HG03439 (cell line): Measurements from ENCODE around the gene SELENOM.
"Not testable (repeated sequence)": the region's sequence is repeated elsewhere in the genome, so short reads cannot be mapped to it uniquely, and the experiment has no call there.

Source experiments
- ATAC-seq: cut with Tn5 transposase; IDR thresholded peaks from one replicate; pipeline ENCODE4 v1.9.1; 2021; ENCODE audit warnings: mild to moderate bottlenecking, moderate library complexity; ENCODE audit not compliant: unreplicated experiment

Gene SELENOM

DNA sequence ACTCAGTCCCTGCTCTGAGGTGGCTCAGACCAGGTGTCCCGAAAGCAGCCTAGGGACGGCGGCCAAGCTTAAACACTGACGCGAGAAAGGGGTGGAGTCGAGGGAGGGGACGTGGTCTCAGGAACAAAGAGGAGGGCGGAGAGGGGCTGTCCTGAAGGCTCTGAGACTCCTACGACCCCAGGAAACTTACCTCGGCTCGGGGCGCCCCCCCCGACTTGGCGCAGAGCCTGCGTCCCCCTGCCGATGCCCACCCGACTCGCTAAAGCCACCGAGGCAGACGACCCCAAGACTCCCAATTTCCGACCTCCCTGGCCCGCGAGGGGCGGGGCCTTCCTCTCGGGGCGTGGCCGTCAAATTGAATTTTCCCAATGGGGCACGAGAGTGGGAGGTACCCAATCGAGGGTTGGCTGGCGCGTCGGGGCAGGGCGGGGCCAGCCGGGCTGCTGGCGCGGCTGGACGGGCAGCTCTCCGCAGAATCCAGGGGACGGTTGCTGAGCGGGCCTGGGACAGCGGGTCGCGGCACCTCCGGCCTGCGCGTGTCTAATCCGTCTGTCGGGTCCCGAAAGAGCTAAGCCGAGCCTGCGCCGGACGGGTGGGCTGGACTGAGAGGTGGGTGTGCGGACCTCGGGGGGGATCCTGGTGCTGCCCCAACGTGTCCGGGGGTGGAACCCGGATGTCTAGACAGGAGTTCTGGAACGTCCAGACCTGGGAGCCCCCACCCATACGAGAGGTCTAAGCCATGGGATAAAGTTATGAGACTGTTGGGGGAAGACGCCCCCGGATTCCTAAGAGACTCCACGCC is 26.3 kb downstream of the SELENOM start, which contains the start of gene SMTN:
Gene SMTN, plus strand, starts transcription at position 471 of the 802 bp plus-strand sequence. CDS start 1,941 bp downstream, outside the sequence.
- ATAC-seq = peak; percentile 56

DNA sequence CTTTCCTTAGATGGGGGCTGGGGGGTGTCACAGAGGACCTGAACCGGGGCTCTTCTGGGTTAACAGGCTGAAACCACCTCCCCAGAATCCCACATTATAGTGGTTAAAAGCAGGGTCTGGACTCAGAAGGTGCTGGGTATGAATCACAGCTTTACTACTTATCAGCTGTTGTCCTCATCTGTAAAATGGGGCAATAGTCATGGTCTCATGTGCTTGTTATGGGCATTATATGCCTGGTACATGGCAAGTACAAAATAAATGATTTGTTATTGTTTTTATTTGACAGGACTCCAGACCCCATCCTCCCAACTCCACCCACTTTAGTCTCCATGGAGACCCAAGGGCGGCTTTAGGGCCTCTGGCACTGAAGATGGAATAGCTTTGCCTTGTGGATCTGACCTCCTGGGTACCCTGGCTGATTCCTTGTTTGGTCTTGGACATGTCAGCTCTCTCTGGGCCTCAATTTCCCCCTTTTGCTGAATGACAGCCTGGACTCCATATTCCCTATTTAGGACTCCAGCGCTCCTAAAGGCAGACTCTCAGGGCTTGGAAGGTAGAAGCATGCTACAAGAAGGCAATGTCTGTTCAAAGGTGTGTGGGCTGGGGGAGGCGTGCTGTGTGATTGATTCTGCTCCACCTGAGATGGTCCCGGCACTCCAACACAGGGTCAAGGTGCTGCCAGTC is 27.1 kb downstream of the SELENOM start:
- no peak for ATAC-seq

DNA sequence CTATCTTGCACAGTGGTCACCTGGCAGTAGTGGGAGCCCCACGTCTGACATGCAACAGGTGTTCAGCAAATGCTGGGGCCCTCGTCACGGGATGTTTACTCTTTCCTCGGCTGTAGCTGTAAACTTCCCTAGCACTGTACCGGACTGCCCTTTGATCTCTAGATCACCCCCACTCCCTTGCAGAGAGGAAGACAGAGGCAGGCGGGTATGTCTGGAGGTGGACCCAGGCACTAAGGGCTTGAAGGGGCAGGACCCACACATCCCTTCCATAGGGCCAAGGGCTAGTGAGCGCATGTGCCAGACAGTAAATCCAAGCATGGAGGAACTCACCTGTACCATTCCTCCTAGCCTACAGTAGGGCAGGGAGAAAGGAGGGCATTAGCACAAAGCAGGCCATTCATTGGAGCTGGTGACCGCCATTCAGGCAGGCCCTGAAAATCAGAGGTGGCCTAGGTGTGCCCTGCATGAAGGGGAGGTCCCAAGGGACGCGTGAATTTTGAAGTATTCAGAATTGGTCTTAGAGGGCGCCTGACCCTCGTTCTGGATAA is 28.2 kb downstream of the SELENOM start:
- ATAC-seq = no peak

GRCh38 chr22:31078389-31078788 is 29.0 kb downstream of the SELENOM start:
- not testable (repeated sequence) for ATAC-seq

DNA sequence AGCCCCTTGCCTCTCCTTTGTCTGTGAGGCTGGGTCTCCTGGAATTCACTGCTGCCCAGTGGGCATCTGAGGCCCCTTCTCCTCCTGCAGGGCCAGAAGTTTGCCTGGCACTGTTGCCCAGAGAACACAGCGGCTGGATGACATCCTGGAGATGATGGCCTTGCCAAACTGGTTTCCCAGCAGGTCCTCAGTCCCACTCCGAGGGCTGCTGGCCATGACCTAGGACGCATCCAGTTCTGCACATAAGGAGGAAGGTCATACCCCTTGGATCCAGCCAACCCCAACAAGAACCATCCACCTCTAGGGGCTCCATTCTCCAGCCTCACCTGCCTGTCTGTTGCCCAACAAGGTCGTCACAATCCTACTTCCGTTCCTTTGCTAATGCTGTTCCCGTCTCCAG is 29.7 kb downstream of the SELENOM start:
- ATAC-seq = no peak

GRCh38 chr22:31075961-31076360 is 31.4 kb downstream of the SELENOM start:
- ATAC-seq = no peak

- not testable (repeated sequence) for ATAC-seq
These were observed 33.7 kb downstream of the SELENOM start for GRCh38 chr22:31073545-31074145.

- ATAC-seq = not testable (repeated sequence)
These were observed 34.2 kb downstream of the SELENOM start for GRCh38 chr22:31073125-31073524.

DNA sequence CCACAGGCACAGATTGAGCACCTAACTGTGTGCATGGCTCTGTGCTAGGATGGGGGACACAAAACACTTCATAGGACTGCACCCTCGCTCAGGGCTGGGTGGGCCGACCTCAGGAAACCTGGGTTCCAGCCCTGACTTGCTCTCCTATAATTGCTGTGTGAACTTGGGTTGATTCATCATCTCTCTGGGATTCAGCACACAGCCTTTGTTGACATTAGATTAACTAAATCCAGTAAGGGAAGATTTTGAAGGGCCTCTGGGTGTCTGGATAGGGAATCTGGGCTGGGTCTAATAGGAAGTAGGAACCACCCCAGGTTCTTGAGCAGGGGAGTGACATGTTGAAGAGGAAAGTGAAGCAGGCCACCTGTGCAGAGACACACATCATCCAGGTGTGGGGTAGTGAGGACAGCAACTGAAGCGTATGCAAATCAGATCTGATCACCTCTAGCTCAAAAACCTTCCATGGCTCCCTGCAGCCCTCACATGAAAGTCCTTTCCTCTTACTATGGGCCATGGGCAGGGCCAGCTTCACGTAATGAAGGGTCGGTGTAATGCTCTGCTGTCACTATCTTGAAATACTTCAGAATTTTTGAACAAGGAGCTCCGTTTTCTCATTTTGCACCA is 37.6 kb downstream of the SELENOM start:
- ATAC-seq = not testable (repeated sequence)

GRCh38 chr22:31068970-31069369 is 38.4 kb downstream of the SELENOM start:
- no peak for ATAC-seq

DNA sequence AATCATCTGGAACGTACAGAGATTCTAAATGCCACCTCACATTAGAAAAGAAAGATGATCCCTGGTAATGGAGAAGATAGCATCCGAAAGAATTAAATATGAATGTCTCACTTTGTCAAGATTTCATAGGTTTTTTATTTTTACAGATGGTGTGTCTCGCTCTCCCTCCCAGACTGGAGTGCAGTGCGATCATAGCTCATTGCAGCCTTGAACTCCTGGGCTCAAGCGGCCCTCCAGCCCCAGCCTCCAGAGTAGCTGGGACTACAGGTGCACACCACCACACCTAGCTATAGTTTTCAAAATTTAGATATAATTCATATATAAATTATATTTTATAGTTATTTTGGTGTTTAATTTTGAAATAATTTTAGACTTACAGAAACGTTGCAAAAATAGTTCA is 43.0 kb downstream of the SELENOM start:
- ATAC-seq = no peak

GRCh38 chr22:31062566-31063230 is 44.7 kb downstream of the SELENOM start:
- no peak for ATAC-seq

DNA sequence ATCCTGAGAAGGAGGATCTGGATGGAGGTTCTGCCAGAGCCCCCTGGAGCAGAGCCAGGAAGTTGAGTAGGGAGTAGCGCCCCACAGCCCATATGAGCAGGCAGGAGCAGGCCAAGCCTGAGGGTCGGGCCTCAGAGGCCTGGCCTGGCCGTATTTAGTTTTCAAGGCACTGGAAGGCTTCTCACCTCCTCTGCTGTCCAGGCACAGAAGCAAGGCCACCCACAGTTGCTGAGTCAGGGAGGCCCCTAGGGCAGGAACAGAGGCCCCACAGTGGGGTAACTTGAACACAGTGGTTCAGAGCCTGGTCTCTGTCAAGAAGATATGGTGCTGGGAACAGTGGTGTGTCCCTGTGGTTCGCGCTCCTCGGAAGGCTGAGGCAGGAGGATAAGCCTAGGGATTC is 47.7 kb downstream of the SELENOM start:
- ATAC-seq = not testable (repeated sequence)

DNA sequence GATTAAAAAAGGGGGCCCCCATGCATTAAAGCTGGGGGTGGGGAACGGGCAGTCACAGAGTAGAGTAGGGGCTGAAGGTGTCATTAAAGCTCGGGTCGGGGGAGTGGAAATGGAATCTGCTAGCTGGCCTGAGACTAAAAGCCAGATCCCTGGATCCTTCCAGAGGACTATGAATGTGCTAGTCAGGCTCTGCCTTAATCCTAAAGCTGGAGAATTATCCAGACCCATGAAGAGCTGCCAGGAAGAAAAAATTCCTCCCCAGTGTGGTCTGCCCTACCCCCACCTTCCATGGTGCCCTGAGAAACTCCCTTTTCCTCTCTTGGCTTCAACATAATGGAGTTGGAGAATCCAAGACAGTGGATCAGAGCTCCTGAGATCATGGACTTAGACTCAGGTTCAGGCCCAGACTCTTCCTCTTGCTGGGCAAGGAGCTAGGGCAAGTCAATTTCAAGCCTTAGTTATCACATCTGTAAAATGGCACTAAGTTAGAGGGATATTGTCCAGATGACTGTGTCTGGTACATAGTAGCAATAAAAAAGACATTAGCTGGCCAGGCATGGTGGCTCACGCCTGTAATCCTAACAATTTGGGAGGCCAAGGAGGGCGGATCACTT is 50.3 kb downstream of the SELENOM start:
- ATAC-seq = no peak

- no peak for ATAC-seq
These were observed 51.7 kb downstream of the SELENOM start for GRCh38 chr22:31055635-31056159.

DNA sequence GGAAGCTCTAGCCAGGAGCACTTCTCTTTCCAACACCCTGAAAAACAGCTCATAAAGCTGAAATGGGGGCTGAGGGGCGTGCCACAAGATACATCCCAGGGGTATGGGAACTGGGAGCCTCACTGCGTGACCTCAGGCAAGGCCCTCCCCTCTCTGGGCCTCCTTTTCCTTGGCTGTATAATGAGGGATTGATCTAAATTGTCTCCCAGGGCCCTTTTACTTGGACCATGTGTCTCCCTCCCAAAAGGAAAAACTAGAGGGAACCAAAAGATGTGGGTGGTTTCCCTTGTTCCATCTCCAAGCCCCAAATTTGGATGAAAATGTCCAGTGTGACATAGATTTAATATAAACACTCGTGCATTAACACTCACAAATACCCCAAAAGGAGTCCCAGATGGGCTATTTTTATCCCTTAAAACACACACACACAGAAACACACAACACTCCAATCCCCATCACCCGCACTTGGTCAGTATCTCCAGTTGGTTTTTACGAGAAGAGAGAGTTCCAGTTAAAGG is 52.2 kb downstream of the SELENOM start:
- no peak for ATAC-seq
